HG02981 (cell line): ENCODE data around the gene WRNIP1.
"Not testable (repeated sequence)": the region's sequence is repeated elsewhere in the genome, so short reads cannot be mapped to it uniquely, and the experiment has no call there.

Source experiments
- ATAC-seq: cut with Tn5 transposase; IDR thresholded peaks from one replicate; pipeline ENCODE4 v1.9.1; 2021; ENCODE audit warnings: mild to moderate bottlenecking, moderate library complexity; ENCODE audit not compliant: unreplicated experiment

The WRNIP1 gene

DNA sequence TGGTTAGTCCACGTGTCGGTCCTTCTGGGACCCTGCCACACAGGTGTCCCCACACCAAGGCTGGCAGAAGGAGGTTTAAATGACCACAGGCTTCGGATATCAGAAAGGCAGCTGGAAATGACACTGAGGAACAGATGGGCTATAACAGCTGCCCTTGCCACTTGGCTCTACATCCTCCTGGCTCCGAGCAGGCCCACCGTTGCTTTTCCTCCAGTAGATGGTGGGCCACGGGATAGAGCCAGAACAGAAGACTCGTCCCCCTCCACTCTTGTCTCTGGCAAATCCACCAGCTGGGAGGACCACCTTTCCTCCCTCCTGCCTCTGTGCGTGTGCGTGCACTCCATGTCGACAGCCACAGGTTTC is 17.6 kb downstream of the WRNIP1 start:
- ATAC-seq = no peak

DNA sequence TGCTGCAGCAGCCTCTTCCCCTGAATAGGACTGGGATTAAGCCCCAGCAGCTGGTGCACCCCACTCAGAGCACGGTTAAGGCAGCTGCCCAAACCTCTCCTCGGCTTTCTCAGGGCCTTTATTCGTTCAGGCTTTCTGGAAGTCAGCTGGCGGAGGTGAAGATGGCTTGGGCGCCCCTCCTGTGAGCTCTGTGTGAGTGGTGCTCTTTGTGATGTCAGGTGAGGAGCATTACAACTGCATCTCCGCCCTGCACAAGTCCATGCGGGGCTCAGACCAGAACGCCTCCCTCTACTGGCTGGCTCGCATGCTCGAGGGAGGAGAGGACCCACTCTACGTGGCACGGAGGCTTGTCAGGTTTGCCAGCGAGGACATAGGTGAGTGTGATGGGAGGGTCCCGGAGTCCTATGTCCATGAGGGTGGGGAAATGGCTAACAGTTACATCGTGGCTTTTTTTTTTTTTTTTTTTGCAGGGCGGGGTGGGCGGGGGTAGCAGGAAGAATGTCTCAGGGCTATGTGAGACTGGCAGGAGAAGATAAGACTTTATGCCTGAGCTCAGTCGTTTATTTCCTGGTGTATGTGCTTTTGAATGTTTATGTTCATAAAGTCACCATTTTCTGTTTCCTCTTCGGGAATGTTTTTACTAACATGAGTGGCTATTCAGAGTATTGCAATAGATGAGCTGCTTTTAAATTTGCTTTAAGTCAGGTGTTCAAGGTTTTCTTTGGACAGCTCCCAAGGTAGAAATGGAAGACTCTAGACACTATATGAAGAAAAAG is 18.2 kb downstream of the WRNIP1 start:
- no peak for ATAC-seq

DNA sequence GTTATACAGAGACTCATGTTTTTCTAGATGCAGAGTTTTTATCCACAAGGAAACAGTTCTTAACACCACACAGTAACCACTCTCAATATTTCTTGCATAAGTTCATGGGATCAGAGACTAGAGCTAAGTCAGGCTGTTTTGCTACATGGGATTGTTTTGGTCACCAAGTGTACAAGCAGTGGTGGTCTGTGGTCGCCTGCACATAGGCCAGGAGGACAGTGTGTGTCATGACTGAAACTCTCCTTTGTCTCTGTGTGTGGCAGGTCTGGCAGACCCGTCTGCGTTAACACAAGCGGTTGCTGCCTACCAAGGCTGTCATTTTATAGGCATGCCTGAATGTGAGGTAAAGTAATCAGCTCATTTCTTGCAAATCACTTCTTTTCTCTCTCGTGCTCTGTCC is 18.9 kb downstream of the WRNIP1 start:
- no peak for ATAC-seq

DNA sequence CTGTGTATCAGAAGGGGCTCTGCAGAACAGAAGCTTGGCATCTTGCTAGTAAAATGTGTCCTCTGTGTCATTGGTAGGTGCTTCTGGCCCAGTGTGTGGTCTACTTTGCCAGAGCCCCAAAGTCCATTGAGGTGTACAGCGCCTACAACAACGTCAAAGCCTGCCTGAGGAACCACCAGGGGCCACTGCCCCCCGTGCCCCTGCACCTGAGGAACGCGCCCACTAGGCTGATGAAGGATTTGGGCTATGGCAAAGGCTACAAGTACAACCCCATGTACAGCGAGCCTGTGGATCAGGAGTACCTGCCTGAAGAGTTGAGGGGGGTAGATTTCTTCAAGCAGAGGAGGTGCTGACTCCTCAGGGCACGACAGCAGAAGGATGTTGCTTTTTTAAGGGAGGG is 19.7 kb downstream of the WRNIP1 start:
- no peak for ATAC-seq

DNA sequence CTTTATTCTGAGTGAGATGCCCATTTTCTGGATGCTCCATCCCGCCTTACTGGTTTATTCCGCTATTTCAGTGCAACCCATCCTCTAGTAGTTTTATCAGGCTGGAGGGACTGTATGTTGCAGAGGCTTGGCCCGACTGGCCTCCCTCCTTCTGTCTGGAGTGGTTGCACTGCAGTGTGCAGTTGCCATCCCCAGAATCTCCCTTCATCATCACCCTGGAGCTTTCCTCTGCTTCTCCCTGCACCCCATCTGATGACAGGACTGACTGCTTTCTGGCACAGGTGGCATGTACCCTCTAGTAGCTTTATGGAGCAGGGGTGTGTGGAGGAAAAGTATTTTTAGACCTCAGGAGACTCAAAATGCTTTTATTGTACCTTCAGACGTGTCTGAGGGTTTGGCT is 21.1 kb downstream of the WRNIP1 start:
- ATAC-seq = no peak

DNA sequence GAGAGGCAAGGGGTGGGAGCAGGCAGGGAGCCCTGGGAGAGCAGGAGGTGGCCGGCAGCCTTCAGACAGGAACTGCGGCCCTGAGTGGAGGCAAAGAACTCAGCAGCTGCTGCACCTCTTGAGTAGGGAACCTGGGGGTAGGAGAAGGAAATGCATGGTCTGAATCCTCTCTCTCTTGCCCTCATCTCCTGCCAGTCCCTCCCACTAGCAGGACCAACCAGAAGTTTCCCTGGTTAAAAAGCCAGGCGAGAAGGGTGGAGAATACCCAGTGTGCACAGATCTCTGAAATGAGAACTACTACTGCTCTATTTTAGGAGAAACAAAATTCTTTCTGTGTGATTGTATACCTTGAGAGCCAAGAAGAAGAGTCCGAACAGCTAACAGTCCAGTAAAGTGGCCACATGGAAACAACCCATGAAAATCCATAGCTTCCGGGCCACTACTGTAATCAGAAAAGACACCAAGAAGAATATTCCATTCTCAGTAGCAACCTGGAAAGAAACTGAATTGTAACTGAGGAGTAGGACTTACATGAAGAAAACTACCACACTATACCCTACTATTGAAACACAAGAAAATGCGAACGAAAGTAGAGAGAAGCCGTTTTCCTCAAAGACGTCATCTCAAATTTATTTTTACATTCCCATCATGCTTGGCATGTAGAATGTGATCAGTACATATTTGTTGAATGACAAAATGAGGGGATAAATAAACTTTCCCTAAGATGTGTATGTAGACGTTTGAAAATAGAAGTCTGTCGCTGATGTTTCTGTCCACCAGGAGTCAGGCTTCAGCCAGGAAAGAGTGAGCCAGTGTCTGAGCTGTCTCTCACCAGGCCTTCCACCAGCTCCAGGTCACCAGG is 25.6 kb downstream of the WRNIP1 start:
- ATAC-seq = peak; percentile 57

DNA sequence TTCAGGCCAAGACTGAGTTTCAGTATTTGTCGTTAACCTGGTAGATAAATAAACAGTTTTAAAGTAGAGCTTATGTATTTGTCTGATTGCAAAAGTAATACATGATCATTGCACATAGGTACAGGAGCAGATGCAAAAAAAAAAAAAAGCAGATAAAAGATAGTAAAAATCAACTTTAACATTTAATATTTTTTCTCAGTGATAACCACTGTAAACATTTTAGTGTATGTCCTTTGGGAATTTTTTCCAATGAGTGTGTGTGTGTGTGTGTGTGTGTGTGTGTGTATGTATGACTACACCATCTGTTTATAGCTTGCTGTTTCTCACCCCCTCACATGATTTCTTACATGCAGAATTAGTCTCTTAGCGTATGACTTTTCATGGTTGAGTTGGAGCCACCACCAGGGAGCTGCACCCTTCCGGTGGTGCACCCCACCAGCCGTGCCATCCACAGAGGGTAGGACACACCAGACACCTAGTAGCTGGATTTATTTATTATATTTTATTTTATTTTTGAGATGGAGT is 26.3 kb downstream of the WRNIP1 start:
- ATAC-seq = no peak

DNA sequence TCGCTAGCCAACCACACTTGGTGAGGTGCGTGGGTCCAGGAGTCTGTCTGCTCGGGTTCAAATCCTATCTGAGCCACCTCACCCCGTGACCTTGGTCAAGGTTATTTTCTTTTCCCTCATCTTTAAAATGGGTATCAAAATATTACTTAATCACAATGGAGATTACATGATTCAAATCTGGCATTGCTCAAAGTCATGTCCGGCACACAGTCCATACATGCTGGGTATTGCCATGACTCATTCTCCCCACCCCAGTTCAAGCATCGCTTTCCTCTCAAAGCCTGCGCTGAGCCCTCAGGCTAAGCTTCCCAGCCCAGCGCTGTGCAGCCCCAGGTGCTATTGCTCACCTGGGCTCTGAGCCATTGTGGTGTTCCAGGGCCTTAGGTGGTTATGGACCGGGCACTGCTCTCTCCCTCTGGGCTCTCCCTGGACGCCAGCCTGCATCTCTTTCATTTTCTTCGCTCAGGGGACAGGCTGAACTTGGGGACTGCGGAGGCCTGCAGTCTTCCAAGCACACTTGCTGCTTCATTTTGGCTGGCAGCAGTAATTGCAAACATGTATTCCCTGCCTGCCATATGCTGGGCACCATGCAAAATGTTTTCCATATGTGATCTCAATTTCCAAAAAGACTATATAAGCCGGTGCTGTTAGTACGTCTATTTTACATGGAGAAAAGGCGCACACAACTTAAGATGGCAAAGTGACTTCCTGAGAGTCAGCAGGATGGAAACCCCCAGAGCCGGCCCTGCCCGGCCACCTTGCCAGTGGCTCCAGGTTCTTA is 27.3 kb downstream of the WRNIP1 start:
- ATAC-seq = no peak

DNA sequence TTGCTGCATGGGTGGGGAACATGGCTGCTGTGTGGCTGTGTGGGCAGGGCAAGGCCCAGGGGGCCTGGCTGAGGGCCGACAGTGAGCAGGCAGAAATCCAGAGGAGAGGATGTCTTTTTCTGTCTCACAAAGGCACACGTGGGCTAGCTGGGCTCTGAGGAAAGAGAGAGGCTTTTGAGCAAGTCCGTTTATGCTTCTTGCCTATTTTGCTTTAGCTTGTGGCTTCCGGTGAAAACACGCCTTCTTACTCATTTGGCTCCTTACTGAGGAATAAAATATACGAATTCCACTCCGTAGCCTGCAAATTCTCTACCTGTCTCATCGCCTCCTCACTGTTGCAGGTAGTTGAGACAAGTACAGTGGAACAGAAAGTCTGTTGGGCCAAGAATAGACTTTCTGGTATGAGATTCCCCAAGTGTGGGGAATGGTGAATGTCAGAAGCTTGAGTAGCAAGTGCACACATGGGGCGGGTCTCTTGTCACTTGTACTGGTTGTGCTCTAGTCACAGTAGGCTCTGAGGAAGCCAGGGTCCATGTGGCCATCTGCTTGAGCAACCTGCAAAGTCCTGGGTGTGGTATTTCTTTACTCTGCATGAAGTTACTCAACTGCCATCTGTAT is 28.4 kb downstream of the WRNIP1 start:
- ATAC-seq = no peak

DNA sequence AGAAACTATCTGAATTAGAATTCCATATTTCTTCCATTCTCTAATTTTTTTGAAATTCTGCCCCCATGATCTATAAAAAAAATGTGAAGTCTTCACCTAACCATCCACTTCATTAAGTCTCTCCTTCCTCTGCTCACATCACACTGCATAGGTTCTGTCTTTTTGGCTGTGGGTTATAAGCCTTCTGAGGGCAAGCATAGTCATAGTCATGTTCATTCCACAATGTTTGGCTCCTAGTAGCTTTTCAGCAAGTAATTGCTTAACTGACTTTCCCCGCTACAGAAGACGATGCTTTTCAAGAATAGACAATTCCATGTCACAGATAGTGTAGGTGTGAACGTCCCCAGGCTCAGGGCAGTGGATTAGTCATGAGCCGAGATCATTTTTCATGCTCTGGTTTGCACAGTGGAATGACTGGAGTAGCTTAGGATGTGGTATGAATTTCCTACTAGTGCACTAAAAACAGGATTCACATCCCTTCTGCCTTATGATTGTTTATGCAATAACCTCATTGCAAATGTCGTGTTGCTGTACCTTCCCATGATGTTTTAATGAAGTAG is 29.1 kb downstream of the WRNIP1 start:
- ATAC-seq = no peak

DNA sequence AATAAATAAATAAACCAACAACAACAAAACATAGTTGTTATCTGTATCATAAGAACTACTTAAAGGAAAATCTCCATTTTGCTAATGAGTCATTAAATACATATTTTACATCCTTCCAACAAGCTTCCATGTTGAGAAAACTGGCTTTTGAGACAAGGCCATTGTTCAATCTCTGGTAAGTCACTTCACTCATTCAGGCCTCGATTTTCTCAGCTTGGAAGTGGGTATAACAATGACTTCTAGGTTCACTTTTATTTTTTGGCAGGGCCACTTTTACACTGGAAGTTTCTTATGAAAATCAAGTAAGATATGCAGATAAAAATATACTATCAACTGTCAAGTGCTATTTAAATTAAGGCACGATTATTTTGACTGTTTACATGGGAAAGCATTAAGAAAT is 30.0 kb downstream of the WRNIP1 start:
- no peak for ATAC-seq

DNA sequence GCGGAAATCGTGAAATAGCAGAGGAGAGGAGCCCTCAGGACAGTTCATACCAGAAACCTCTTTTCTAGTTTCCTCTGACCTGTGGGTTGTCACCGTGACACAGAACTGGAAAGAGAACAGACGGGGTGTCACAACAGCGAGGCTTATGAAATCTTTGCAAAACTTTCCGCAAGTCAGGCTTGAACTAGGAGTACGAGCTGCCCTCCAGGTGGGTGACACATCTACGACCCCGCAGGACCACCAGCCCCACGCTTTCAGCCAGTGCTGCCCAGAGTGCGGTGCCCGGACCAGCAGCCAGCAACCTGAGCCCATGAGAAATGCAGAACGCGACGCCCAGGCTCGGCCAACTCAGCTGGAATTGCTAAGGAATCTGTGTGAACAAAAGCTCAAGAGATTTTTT is 30.8 kb downstream of the WRNIP1 start:
- ATAC-seq = no peak

DNA sequence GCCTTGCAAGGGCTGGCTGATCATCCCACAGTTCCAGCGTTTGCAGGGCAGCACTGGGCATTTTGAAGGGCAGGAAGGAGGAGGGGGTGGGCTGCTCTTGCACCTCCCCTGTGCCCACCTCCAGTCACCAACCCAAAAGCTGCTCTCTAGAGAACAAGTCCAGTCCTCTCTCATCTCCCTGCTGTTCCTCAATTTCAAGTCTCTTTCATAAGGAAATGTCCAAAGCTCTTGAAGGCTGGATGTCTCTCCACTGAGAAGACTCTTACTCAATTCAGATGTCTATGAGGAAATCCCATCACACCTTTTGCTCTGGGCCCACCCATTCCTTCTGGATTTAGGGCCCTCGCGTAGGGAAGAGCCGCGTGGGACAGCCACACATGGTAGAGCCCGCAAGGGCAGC is 31.7 kb downstream of the WRNIP1 start:
- ATAC-seq = no peak

DNA sequence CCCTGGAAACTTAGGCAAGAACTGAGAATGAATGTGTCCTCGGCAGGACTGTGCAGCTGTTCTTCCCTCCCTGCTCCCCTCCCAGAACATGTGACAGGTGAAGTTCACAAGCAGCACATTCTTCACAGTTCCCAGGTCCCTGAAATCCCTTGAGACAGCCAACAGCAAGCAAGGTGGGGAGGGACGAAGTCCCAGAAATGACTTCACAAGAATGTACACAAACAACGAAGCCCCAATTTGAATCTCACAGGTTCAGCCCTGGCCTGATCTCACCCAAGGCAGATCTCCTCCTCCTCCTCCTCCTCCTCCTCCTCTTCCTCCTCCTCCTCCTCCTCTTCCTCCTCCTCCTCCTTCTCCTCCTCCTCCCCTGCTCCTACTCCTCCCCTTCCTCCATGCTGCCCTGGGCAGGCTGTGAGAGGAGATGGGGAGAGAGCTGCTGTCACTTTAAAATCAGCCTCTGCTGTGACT is 32.4 kb downstream of the WRNIP1 start:
- ATAC-seq = no peak

DNA sequence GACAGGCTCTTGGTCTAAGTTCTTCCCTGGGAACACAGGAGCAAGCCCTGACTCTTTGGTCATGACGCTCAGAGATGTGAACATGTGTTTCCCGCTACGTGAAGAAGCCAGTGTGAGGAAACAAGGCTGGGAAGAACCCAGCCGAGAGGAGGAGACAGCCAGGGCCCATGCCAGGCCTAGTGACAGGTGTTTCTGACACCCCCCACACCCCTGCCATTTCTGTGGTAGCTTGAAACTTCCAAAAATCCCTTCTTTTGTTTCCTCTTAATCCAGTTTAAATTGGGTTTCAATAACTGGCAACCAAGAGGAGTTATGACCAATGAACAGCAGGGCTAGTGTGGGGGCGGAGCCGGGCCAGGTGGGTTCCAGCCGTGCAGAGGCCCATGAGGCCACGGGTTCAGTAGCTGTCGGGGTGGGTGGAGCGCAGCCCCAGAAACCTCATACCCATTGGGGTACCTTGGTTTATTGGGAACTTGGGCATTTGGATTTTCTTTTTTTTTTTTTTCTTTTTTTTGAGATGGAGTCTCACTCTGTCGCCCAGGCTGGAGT is 33.5 kb downstream of the WRNIP1 start:
- no peak for ATAC-seq

DNA sequence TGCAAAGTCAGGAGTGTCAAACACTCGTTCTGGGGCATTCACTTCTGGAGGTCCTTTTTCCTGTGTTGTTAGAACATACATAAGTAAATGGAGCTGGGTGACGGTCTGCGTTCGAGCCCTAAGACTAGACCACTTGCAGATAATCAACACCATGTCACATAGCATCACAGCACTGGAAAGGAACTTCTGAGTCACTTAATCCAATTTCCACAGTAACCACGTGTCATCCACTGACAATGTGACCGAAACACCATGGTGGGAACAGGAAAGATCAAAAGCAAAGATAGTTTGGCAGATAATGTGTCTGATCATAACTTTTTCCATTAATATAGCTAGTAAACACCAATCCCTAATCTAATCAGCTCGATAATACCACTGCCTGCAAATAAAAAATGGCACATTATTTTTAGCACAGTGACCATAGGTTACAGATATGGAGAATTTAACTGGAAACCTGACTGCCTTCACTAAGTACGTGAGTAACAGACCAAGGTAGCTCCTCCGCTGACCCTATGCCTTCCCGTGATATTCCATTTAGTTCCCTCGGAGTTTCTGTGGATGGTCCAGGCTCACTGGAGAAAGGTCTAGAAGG is 34.8 kb downstream of the WRNIP1 start:
- no peak for ATAC-seq

DNA sequence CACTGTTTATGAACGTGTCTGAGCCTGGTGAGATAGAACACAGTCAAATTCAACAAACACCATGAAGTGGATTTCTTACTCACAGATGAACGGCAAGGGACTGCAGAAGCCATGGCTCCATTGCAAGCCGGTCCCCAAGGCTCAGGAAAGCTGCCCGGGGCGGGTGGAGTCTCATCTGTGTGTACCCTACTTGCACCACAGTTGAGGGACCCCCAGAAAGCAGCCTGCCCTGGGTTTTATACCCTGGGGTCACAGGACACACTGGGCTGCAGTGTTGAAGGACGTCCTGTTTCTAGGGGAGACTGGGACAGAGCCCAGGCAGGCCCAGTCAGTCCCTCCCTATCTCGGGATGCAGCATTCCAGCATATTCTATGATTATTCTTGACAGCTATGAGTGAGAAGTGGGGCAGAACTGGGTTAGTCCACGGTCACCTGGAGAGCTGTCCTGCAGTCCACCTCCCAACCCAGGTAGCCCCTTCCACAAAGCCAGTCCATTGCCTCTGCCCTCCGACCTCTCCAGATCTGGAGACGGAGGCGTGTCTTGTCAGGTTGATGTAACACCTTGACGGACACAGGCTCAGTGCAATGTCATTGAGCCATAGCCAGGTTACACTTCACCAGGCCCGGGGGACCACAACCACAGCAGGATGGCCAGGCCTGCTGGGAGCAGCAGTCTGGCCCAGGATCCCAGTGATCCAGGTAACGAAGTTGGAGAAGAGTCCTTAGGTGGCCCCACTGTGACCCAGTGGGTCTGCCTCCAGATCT is 35.5 kb downstream of the WRNIP1 start:
- ATAC-seq = no peak

DNA sequence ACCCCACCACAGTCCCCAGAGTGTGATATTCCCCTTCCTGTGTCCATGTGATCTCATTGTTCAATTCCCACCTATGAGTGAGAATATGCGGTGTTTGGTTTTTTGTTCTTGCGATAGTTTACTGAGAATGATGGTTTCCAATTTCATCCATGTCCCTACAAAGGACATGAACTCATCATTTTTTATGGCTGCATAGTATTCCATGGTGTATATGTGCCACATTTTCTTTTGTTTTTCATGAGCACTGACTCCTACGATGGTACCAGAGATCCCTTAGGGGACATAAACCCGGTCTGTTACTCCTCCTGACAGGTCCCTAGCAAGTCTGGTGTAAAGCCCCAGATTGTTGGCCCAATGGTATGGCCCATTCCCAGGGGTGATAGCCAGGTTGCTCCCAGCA is 36.5 kb downstream of the WRNIP1 start:
- not testable (repeated sequence) for ATAC-seq

DNA sequence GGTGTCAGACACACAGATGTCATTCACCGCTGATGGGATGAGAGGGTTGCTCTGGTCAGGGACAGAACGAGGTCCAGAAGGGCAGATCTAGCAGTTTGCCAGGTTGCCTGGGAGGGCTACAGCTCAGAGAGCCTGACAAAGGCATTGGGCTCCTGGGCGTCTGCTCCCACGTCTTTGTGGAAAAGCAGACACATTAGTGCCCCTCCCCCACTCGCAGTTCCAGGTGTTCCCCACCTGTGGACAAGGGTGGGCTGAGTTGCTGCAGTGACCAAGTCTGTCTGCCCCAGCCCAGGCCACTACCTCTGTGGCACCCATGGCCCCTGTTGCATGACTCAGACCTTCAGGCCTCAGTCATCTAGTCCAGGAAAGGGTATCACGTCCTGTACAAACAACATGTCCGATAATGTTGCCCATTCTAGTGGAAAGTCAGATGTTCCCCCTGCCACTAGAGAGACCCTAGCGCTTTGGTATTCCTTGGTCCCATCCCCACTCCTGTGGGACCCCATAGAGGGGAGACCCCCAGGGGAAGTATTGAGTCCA is 37.4 kb downstream of the WRNIP1 start:
- no peak for ATAC-seq
